Jurkat, Clone E6-1 (cell line): ENCODE measurements around the gene SAMD14.

Source experiments
- DNase-seq: peaks from one replicate; pipeline ENCODE4 v3.0.0-alpha.2; 2011; ENCODE audit warnings: low read depth, low spot score
- H3K4me3 ChIP-seq: 2 replicates; pipeline ENCODE4 v1.5.1; 2011; ENCODE audit warnings: mild to moderate bottlenecking, low read length, control low read depth, moderate library complexity

Gene SAMD14

DNA sequence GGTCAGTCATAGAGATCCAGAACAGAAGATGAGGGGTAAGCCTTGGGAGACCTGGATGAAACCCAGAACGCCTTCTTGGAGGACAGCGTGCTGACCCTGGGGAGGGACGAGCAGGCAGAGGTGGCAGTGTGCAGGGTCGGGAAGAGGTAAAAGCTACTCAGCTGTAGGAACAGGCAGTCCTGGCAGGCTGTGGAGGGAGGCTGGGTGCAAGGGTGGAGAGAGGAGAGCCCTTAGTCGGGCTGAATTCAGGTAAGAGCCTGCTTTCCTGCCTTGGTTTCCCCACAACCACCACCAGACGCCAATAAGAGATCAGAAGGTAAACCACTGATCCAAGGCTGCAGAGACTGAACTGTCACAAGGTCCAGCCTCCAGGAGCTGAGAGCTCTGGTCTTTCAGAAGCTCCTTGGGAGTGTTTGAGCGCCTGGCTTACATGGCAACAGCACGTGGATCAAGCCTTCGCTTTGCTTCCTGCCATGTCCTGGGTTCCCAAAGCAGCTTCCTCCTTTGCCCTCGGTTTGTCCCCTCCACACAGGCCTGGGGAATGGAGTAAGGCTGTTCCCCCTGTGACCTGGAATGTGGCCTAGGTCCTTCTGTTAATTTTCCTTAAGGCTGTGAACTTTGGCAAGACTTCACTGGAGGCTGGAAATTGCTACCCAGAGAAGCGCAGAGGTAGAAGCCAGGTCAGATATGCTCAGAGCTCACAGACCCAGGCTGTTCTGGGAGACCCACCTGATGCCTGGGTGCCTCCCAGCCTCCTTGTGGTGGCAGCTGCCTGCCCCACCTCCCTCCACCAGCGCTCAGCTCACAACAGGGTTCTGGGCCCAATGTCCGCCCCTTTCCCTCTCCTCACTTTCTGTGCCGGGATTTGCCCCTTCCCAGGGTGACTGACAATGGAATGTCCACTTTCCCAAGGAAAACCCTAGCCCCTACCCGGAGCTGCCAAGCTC lies 38.7 kb downstream of the SAMD14 start:
- DNase-seq, result no peak
- no peak overlapping the region for H3K4me3 ChIP-seq

- DNase-seq, result no peak
- no peak overlapping the region for H3K4me3 ChIP-seq
These were observed 39.9 kb downstream of the SAMD14 start for GRCh38 chr17:50090071-50090470.

DNA sequence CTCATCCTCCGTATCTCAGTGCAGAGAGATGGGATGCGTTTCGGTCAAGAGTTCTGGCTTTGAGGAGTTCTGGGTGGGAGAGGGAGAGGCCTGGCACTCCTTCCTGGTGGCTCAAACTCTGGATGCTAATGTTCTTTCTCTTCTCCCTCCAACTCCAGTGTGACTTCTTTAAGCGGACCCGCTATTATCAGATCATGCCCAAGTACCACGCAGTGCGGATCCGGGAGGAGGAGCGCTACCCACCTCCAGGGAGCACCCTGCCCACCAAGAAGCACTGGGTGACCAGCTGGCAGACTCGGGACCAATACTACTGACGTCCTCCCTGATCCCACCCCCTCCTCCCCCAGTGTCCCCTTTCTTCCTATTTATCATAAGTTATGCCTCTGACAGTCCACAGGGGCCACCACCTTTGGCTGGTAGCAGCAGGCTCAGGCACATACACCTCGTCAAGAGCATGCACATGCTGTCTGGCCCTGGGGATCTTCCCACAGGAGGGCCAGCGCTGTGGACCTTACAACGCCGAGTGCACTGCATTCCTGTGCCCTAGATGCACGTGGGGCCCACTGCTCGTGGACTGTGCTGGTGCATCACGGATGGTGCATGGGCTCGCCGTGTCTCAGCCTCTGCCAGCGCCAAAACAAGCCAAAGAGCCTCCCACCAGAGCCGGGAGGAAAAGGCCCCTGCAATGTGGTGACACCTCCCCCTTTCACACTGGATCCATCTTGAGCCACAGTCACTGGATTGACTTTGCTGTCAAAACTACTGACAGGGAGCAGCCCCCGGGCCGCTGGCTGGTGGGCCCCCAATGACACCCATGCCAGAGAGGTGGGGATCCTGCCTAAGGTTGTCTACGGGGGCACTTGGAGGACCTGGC lies 40.8 kb downstream of the SAMD14 start:
- no peak for DNase-seq
- no peak overlapping the region for H3K4me3 ChIP-seq

DNA sequence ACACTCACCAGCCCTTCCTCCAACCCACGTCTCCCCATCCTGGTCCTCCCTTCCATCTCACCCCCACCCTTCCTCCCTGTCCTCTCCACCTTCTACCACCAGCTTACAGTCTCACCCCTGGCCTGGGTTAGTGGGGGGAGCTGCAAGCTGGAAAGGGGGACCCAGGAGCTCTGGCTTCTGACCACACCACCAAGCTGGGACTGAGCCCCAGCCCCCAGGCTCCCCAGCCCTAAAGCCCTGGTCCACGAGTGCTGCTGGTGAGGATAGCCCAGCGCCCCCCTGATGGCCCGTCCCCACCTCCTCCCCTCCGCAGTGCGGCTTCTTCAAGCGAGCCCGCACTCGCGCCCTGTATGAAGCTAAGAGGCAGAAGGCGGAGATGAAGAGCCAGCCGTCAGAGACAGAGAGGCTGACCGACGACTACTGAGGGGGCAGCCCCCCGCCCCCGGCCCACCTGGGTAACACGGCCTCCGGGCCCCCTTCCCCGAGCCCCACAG lies 42.0 kb downstream of the SAMD14 start:
- no peak overlapping the region for H3K4me3 ChIP-seq
- DNase-seq, result no peak

- peak; percentile 49 for DNase-seq
- no peak overlapping the region for H3K4me3 ChIP-seq
These were observed 42.6 kb downstream of the SAMD14 start for GRCh38 chr17:50087246-50087911.

- no peak for DNase-seq
- no peak overlapping the region for H3K4me3 ChIP-seq
These were observed 48.2 kb downstream of the SAMD14 start for GRCh38 chr17:50081757-50082156.

GRCh38 chr17:50080827-50081226 lies 49.1 kb downstream of the SAMD14 start:
- no peak overlapping the region for H3K4me3 ChIP-seq
- DNase-seq, result no peak

- no peak for DNase-seq
These were observed 49.9 kb downstream of the SAMD14 start for GRCh38 chr17:50080096-50080480.

GRCh38 chr17:50079334-50080095 lies 50.4 kb downstream of the SAMD14 start:
- no peak overlapping the region for H3K4me3 ChIP-seq
- DNase-seq, result peak; percentile 48

More at GRCh38 chr17:50080096-50080480, 49.9 kb downstream of the SAMD14 start:
- no peak overlapping the region for H3K4me3 ChIP-seq

DNA sequence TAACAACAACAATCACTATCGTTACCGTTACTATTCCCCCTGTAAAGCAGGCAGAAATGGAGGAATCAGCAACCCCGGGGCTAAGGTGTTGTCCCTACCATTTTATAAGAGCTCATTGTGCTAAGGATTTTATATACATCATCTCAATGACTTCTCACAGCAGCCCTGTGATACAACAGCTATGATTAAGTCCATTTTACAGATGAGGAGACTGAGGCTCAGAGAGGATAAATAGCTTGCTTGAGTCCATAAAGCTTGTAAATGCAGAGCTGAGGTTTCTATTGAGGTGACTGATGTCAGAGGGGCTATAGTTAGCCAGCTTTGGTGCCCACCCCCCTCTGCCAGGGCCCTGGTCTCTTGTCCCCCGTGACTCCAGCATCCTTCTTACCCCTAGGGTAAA lies 51.5 kb downstream of the SAMD14 start:
- H3K4me3 ChIP-seq, result no peak overlapping the region
- no peak for DNase-seq

- no peak for DNase-seq
- H3K4me3 ChIP-seq, result no peak overlapping the region
These were observed 53.2 kb downstream of the SAMD14 start for GRCh38 chr17:50076591-50077235.

- DNase-seq, result no peak
- no peak overlapping the region for H3K4me3 ChIP-seq
These were observed 53.8 kb downstream of the SAMD14 start for GRCh38 chr17:50076221-50076590.

- no peak for DNase-seq
- no peak overlapping the region for H3K4me3 ChIP-seq
These were observed 54.4 kb downstream of the SAMD14 start for GRCh38 chr17:50075446-50076032.

DNA sequence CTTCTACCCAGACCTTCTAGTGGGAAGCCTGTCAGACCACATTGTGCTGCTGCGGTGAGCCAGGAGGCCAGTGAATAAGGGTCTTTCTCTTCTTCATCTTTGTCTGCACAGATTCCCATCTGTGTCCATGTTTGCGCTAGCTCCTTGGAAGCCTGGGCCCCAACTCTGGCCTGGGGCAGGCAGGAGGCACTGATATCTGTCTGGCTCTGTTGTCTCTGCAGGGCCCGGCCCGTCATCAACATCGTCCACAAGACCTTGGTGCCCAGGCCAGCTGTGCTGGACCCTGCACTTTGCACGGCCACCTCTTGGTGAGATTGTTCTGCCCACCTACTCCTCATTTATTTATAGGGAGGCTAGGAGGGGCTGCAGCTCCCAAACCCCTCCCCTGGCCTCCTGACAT lies 55.7 kb downstream of the SAMD14 start:
- no peak overlapping the region for H3K4me3 ChIP-seq
- DNase-seq, result no peak

DNA sequence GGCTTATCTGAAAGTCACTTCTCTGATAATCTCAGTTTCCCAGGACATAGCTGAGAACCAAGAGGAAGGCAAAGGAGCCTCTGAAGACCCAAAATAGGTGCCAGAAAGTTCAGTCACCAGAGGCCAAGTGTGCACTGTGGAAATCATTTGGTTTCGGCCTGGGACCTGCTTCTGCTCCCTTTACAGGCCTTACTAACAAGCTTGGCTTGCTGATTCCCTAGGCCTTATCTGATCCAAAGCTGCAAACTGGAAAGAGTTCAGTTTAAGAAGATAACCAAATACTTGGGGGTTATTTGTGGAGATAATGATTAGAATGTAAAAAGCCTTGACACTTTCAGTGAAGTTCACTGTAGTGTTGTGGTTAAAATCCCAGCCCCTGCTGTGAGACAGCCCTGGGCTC lies 57.0 kb downstream of the SAMD14 start:
- DNase-seq, result no peak
- H3K4me3 ChIP-seq, result no peak overlapping the region

DNA sequence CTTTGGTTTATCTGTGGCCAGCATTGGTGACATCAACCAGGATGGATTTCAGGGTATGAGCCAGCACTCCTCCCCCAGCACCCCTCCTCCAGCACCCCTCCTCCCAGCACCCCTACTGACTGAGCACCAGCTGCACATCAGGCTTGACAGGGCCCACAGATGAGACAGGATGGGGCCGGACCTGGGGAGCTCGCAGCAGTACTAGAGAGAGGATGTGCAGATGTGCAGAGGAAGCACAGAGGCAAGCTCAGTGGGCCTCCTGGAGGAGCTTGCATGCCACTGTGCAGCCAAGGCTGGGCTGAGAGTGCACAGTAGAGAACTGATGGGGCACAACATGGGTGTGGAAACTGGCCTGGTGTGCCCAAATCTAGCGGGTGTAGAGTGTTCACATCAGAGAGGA lies 57.8 kb downstream of the SAMD14 start:
- peak; percentile 44 for DNase-seq
- H3K4me3 ChIP-seq, result no peak overlapping the region

GRCh38 chr17:50071692-50072091 lies 58.3 kb downstream of the SAMD14 start:
- H3K4me3 ChIP-seq, result no peak overlapping the region
- no peak for DNase-seq
